SK-N-SH treated with all-trans-retinoic acid at 6 μM for 48 hours (cell line): ENCODE measurements around the gene DCP1B.

ENCODE experiments used
- ATAC-seq: fragments of 200-7000 bp; cut with Tn5 transposase; 3 replicates; pipeline ENCODE4 v1.9.1; 2020; ENCODE audit warnings: mild to moderate bottlenecking, moderate library complexity
- ARNTL ChIP-seq: fragments of 450-650 bp; formaldehyde crosslinking; IDR thresholded peaks from 2 replicates; pipeline ENCODE4 v1.5.0; 2020; ENCODE audit warnings: low read depth, mild to moderate bottlenecking, moderate library complexity, borderline replicate concordance
- BACH2 ChIP-seq: fragments of 250-450 bp; sonication (Bioruptor Pico); IDR thresholded peaks from 2 replicates; pipeline ENCODE4 v1.9.0; 2021; ENCODE audit warnings: mild to moderate bottlenecking, borderline replicate concordance
- CREB5 ChIP-seq: fragments of 250-450 bp; sonication (Bioruptor Pico); IDR thresholded peaks from 2 replicates; pipeline ENCODE4 v1.5.1; 2020; ENCODE audit warnings: low read depth, mild to moderate bottlenecking, moderate library complexity
- ESRRG ChIP-seq: fragments of 250-450 bp; sonication (Bioruptor Pico); IDR thresholded peaks from 2 replicates; pipeline ENCODE4 v1.6.1; 2021; ENCODE audit warnings: mild to moderate bottlenecking
- GLIS3 ChIP-seq: fragments of 250-450 bp; sonication (Bioruptor Pico); IDR thresholded peaks from 2 replicates; pipeline ENCODE4 v1.5.0; 2020; ENCODE audit warnings: mild to moderate bottlenecking, moderate library complexity
- ISL1 ChIP-seq: fragments of 250-450 bp; sonication (Bioruptor Pico); IDR thresholded peaks from 2 replicates; pipeline ENCODE4 v2.1.2; 2022; ENCODE audit warnings: mild to moderate bottlenecking, moderate library complexity
- PATZ1 ChIP-seq: fragments of 250-450 bp; sonication (Bioruptor Pico); IDR thresholded peaks from 2 replicates; pipeline ENCODE4 v1.8.0; 2020; ENCODE audit warnings: mild to moderate bottlenecking, moderate library complexity, borderline replicate concordance
- POU6F1 ChIP-seq: fragments of 250-450 bp; sonication (Bioruptor Pico); IDR thresholded peaks from 2 replicates; pipeline ENCODE4 v1.8.0; 2021; ENCODE audit warnings: low read depth, mild to moderate bottlenecking, moderate library complexity, borderline replicate concordance
- PPARA ChIP-seq: fragments of 250-450 bp; sonication (Bioruptor Pico); IDR thresholded peaks from 2 replicates; pipeline ENCODE4 v1.5.0; 2020; ENCODE audit warnings: mild to moderate bottlenecking, borderline replicate concordance
- RARB ChIP-seq: fragments of 250-450 bp; sonication (Bioruptor Pico); IDR thresholded peaks from 2 replicates; pipeline ENCODE4 v1.8.0; 2021; ENCODE audit warnings: mild to moderate bottlenecking, moderate library complexity
- ZC3H10 ChIP-seq: fragments of 250-450 bp; sonication (Bioruptor Pico); IDR thresholded peaks from 2 replicates; pipeline ENCODE4 v1.5.1; 2021; ENCODE audit warnings: mild to moderate bottlenecking, moderate library complexity
- ZFP30 ChIP-seq: fragments of 450-650 bp; formaldehyde crosslinking; IDR thresholded peaks from 2 replicates; pipeline ENCODE4 v1.5.0; 2022; ENCODE audit warnings: mild to moderate bottlenecking, moderate library complexity
- ZNF565 ChIP-seq: fragments of 450-650 bp; formaldehyde crosslinking; conservative IDR thresholded peaks from 2 replicates; pipeline ENCODE4 v1.5.0; 2020; ENCODE audit warnings: low read depth, mild to moderate bottlenecking, moderate library complexity
- ZNF70 ChIP-seq: fragments of 450-650 bp; formaldehyde crosslinking; IDR thresholded peaks from 2 replicates; pipeline ENCODE4 v1.5.0; 2020; ENCODE audit warnings: mild to moderate bottlenecking, moderate library complexity
- ZNF8 ChIP-seq: fragments of 450-650 bp; formaldehyde crosslinking; IDR thresholded peaks from 2 replicates; pipeline ENCODE4 v1.5.0; 2020; ENCODE audit warnings: mild to moderate bottlenecking, moderate library complexity
- TF ChIP-seq, protein P1 (sequence below): fragments of 250-450 bp; sonication (Bioruptor Pico); IDR thresholded peaks from 2 replicates; pipeline ENCODE4 v1.5.0; 2020; ENCODE audit warnings: mild to moderate bottlenecking, moderate library complexity
- TF ChIP-seq, protein P2 (sequence below): fragments of 250-450 bp; sonication (Bioruptor Pico); IDR thresholded peaks from 2 replicates; pipeline ENCODE4 v1.5.1; 2021; ENCODE audit warnings: mild to moderate bottlenecking, moderate library complexity

Gene DCP1B

DNA sequence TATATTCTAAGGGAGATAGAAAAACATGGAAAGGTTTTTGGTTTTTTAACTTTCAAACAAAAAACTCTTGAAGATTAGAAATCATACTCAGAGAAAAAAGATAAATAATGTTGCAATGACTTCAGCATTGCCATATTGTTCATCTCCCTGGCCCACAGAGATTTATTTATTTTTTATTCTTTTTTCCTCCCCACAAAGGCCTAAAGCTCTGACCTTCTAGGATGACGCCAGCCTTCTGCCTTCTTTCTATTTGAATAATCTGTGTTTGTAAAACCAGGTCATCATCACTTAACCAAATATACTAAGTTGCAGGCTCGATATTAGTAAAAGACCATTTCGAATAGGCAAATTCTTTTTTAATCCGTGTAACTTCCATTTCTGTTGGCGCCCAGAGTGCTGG lies 4.4 kb upstream of the DCP1B start (continued):
- no peak for TF ChIP-seq PPARA

DNA sequence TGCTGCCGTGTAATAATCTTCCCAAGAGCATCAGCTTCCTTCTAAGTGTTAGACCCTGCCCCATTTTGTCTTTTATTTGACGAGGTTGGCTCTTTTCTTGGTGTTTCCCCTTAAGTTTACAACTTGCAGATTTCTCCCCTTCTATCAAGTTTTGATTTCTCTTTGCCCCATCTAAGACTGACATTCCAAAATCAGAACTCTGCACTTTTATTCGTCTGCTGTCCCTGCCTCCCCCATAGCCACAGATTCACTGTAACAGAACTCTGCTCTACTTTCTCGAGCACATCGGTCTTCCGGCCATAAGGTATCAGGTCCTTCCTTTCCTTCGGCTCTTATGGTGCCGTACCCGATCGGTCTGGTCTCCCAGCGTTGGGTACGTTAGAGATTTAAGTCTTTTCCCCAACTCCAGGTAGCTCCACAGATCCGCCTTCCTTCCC lies 563 bp downstream of the DCP1B start:
- TF ChIP-seq BACH2 (CRISPR knock-in tag), result no peak
- TF ChIP-seq ZFP30 (CRISPR knock-in tag), result no peak
- TF ChIP-seq ZNF8 (CRISPR knock-in tag), result no peak
- TF ChIP-seq ISL1 (CRISPR knock-in tag), result no peak
- TF ChIP-seq, protein P1, sequence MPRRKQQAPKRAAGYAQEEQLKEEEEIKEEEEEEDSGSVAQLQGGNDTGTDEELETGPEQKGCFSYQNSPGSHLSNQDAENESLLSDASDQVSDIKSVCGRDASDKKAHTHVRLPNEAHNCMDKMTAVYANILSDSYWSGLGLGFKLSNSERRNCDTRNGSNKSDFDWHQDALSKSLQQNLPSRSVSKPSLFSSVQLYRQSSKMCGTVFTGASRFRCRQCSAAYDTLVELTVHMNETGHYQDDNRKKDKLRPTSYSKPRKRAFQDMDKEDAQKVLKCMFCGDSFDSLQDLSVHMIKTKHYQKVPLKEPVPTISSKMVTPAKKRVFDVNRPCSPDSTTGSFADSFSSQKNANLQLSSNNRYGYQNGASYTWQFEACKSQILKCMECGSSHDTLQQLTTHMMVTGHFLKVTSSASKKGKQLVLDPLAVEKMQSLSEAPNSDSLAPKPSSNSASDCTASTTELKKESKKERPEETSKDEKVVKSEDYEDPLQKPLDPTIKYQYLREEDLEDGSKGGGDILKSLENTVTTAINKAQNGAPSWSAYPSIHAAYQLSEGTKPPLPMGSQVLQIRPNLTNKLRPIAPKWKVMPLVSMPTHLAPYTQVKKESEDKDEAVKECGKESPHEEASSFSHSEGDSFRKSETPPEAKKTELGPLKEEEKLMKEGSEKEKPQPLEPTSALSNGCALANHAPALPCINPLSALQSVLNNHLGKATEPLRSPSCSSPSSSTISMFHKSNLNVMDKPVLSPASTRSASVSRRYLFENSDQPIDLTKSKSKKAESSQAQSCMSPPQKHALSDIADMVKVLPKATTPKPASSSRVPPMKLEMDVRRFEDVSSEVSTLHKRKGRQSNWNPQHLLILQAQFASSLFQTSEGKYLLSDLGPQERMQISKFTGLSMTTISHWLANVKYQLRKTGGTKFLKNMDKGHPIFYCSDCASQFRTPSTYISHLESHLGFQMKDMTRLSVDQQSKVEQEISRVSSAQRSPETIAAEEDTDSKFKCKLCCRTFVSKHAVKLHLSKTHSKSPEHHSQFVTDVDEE, result no peak
- no peak for TF ChIP-seq RARB (CRISPR knock-in tag)
- no peak for TF ChIP-seq ZC3H10 (CRISPR knock-in tag)
- no peak for TF ChIP-seq ZNF70 (CRISPR knock-in tag)
- no peak for TF ChIP-seq PATZ1 (CRISPR knock-in tag)
- TF ChIP-seq, protein P2, sequence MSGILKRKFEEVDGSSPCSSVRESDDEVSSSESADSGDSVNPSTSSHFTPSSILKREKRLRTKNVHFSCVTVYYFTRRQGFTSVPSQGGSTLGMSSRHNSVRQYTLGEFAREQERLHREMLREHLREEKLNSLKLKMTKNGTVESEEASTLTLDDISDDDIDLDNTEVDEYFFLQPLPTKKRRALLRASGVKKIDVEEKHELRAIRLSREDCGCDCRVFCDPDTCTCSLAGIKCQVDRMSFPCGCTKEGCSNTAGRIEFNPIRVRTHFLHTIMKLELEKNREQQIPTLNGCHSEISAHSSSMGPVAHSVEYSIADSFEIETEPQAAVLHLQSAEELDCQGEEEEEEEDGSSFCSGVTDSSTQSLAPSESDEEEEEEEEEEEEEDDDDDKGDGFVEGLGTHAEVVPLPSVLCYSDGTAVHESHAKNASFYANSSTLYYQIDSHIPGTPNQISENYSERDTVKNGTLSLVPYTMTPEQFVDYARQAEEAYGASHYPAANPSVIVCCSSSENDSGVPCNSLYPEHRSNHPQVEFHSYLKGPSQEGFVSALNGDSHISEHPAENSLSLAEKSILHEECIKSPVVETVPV, result no peak
- TF ChIP-seq GLIS3 (CRISPR knock-in tag), result no peak
- no peak for TF ChIP-seq ESRRG
- TF ChIP-seq CREB5, result no peak
- ATAC-seq, result peak; percentile 65

DNA sequence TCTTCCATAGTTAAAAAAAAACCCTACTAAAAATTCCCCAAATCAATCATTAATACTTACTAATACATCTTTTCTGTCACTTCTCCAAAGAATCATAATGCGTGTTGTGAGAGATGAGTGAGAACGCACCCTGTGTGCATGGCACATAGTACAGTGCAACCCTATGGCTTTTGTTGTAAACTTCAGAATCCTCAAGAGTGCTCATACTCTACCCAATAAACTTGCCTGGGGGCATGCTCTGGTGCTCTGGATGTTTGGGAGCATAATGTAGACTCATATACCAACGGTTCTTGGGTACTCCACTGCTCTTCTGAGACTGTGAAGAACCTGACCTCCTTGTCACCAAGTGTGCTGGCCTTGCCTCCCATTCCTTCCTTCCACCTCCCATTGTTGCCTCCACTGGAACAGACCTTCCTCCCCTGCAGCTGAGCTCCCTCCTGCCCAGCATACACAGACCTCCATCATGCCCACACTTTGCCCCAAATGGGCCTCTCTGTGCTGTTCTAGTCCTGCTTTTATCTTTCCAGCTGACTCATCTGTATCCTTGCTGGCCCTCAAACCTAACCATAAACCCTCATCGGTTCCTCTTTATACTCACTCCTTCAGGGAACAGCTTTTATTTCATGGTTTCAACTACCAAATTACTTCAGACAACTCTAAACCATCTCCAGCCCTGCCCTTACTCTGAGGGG lies 8.9 kb downstream of the DCP1B start:
- no peak for TF ChIP-seq ZFP30 (CRISPR knock-in tag)
- TF ChIP-seq PPARA, result no peak
- no peak for TF ChIP-seq ARNTL
- TF ChIP-seq ISL1 (CRISPR knock-in tag), result no peak
- no peak for TF ChIP-seq POU6F1
- TF ChIP-seq ZNF565 (CRISPR knock-in tag), result no peak
- TF ChIP-seq, all 23 proteins: peak for 0
- no peak for ATAC-seq

GRCh38 chr12:1994429-1995143 lies 9.7 kb downstream of the DCP1B start:
- ATAC-seq, result no peak
- TF ChIP-seq ZNF8 (CRISPR knock-in tag) (no peak), BACH2 (CRISPR knock-in tag) (no peak), CREB5 (no peak)
